GM18907 (cell line): ENCODE results near the gene CENPM.

ENCODE experiments used
- ATAC-seq: cut with Tn5 transposase; IDR thresholded peaks from one replicate; pipeline ENCODE4 v1.9.1; 2021; ENCODE audit warnings: mild to moderate bottlenecking, moderate library complexity; ENCODE audit not compliant: unreplicated experiment

CENPM gene

GRCh38 chr22:41933411-41934177 is 13.4 kb downstream of the CENPM start:
- no peak for ATAC-seq

GRCh38 chr22:41932353-41932752 is 14.6 kb downstream of the CENPM start:
- no peak for ATAC-seq

DNA sequence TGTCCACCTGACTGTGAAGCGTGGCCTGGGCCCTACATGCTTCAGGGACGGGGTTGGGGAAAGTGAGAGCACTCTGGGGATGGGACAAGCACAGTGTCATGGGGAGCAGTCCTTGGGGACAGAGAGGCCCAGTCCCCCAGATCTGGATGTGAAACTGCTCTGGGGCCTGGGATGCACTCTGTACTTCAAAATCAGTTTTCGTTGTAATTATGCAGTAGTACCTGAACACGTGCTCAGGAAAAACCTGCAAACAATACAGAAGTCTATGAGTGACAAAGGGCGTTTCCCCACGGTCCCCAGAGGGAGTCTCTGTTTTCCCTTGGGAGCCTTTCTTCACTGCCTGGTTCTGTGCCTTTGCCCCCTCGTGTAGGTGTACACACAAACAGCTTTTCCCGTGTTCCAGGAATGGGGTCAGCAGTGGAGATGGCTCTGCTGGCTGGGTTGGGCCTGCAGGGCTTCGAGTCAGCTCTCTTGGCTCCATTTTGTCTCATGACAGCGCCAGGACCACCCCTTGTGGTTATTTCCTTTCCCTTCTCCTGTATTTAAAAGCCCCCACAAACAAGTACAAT is 15.2 kb downstream of the CENPM start:
- peak; percentile 28 for ATAC-seq

DNA sequence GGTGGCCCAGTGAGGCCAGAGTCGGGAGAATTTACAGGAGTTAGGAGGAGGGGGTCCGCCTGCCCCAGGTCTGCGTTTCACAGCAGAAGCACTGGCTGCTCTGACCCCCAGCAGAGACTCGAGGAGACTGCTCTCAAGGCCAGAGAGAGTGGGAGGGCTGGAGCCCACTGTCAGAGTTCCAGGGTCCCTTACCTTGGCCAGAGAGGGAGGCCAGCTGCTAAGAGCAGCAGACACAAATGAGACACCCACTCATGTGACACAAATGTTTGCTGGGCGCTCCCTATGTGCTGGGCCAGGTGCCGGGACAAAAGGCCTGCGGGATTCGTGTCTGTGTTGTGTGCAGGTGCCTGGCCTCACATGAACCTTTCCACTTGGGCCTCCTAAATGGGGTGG is 17.5 kb downstream of the CENPM start:
- ATAC-seq: no peak

GRCh38 chr22:41928593-41929417 is 18.1 kb downstream of the CENPM start:
- no peak for ATAC-seq

- no peak for ATAC-seq
These were observed 19.1 kb downstream of the CENPM start for GRCh38 chr22:41927813-41928212.

DNA sequence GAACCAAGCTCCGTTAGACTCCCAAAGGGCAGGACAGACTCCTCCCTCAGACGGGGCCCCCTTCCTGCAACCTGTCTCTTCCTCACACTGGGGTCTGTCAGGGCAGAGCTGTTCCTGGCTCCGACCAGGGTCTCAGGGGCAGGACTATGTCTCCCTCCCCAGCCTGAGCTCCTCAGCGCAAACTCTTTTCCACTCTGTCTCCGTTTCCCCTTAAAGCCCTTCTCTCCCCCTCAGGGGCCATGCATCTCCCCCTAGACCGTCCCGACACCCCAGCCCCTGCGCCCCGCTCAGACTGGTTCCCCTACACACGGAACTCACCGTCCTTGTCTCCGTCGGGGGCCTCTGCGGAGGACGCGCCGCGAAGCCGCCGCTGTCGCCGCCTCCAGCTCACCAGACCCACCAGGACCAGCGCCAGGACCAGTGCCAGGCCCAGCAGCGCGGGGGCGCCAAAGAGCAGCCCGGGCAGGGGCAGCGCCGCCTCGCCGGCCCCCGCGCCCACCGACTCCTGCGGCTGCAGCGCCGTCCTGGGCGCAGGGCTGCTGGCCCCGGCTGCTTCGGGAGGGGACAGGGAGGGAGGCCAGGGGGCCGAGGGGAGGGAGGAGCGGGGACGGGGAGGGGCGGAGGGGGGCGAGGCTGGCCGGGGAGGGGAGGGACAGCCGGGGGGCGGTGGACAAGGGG is 21.0 kb downstream of the CENPM start:
- peak; percentile 36 for ATAC-seq

GRCh38 chr22:41923595-41924276 is 23.2 kb downstream of the CENPM start:
- ATAC-seq: no peak

GRCh38 chr22:41922940-41923594 is 23.9 kb downstream of the CENPM start:
- ATAC-seq: no peak

DNA sequence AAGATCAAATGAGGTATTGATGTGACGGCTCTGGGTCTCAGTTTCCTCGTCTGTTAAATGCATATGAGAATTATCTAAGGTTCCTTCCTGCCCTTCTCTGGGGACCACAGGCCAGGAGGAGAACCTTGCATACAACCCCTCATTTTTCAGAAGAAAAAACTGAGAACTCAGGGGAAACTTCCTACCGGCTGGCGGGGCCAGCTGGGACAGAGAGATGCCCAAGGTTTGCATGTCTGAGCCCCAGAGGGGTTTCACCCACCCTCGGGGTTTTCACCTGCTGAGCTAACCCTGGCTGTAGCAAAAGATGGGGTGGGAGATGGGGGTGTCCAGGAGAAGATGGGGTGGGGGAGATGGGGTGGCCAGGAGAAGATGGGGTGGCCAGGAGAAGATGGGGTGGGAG is 24.6 kb downstream of the CENPM start:
- ATAC-seq: no peak

- peak; percentile 21 for ATAC-seq
These were observed 26.5 kb downstream of the CENPM start for GRCh38 chr22:41920271-41920976.

DNA sequence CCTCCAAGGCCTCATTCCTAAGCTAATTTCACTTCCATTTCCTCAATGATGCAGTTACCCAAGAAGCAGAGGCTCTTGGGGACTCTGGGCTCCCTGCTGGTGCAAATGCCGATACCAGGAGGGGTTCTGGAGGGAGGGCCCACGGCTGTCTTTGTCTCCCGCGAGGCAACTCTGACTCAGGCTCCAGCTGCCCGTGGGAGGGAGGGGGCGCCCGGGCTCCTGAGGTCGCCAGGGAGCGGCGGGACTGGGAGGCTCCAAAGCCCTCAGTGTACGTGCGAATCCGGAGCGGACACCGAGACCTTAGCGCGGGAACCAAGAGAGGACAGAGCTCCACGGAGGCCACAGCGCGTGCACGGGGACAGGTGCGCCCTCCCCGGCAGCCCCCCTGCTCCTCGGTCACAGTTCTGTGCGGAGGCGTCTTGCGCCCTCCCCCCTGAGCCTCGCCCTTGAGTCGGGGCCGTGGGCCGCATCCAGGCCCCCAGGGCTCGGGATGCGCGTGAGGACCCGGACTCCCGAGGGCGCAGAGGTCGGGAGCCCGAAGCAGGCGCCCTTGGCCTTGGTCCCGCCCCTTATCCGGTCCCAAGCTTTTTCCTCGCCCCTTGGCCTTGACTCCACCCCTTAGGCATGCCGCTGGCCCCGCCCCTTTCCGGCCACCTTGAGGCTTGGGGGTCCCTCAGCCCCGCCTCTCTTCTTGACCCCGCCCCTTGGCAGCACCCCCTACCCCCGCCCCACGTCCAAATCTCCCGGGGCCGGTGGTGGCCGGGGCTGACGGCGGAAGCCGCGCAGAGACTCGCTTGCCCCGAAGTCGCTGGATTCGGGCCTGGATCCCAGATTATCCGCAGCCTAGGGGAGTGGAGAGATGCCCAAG is 27.4 kb downstream of the CENPM start:
- ATAC-seq: peak; percentile 56

DNA sequence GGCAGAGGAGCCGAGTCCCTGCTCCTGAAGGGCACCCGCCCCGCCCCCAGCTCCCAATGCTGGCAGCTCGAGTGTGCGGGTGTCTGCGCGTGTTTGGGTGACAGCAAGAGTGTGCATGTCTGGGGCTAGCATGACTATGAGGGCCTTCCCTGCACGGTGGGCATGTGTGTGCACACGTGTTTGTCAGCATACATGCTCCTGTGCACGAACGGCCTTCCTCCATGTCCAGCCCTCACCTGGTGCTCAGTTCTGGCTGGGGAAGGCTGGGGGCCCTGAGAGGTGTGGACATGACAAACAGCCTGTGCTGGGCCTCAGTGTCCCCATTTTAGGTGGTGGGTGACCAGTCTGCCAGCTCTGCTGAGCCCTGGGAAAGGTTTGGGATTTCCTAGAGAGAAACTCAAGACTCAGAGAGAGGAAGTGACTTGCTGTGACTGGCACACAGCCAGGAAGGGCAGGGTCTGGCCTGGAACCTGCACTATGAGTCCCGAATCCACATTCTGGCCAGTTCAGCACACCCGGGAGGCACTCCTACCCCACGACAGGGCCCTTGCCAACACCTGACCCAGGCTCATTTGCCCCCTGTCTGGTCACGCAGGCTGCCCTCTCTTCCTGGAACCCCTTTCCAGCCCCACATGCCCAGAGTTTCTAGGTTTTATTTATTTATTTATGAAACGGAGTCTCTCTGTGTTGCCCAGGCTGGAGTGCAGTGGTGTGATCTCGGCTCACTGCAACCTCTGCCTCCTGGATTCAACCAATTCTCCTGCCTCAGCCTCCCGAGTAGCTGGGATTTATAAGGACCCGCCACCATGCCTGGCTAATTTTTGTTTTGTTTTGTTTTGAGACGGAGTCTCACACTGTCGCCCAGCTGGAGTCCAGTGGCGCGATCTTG is 28.8 kb downstream of the CENPM start:
- ATAC-seq: no peak

GRCh38 chr22:41917375-41917902 is 29.5 kb downstream of the CENPM start:
- ATAC-seq: no peak

DNA sequence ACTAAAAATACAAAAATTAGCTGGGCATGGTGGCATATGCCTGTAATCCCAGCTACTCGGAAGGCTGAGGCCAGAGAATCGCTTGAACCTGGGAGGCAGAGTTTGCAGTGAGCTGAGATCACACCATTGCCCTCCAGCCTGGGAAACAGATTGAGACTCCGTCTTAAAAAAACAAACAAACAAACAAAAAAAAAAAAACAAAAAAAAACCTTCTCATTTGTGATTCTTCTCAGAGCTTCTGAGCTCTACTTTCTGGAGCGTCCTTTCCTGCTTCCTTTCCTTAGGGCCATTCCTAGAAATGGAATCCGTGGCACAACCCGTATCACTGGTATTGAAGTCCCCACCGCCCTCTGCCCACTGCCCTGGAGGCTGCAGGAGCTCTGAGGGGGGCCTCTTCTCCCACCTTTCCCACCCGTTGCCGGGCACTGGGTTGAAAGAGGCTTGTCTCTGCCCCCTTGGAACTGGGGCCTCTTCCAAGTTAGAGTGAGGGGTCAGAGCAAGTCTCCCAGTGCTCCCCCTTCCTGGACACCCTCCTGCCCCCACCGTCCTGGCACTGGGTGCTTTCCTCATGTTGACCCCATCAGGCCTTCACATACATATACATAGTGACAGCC is 30.1 kb downstream of the CENPM start:
- ATAC-seq: no peak

DNA sequence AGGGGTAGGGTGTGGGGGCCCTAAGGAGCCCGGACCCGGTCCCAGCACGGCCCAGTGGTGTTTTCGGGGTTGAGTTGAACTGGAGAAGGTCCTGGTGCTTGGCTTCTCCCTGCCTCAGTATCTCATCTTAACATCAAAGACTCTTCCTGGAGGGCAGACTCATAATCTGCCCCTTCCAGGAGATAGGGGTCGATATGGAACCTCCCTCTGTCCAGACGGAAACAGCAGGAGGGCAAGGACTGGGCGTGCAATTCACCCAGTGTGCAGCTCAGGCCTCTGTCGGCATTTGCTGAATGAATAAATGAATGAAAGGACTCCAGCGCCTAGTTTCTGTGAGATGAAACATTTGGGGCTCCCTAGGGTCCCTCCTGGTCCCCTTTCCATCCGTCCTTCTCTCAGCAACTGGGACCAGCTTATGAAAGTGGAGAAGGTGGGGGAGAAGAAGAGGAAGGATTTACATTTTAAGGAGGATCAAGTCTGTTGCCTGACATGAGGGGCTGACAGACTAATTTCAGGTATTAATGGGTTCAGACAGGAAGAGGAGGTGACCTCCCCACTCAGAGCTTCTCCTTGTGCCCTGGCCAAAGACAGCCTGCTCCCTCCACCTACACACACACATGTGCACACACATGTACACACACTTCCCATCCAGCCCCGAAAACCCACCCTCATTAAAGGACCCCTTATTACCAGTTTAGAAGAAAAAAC is 31.0 kb downstream of the CENPM start:
- ATAC-seq: no peak
